BLaER1 (cell line): ENCODE data around the gene CHIC2.

Source experiments
- H3K27ac ChIP-seq: shearing (Covaris generic); formaldehyde crosslinking; 2 replicates; pipeline ENCODE4 v1.8.1; 2022
- H3K27me3 ChIP-seq: shearing (Covaris generic); formaldehyde crosslinking; 2 replicates; pipeline ENCODE4 v1.8.1; 2022
- H3K36me3 ChIP-seq: shearing (Covaris generic); formaldehyde crosslinking; 2 replicates; pipeline ENCODE4 v1.8.1; 2022
- H3K4me1 ChIP-seq: shearing (Covaris generic); formaldehyde crosslinking; 2 replicates; pipeline ENCODE4 v1.8.1; 2022
- H3K4me2 ChIP-seq: shearing (Covaris generic); formaldehyde crosslinking; 2 replicates; pipeline ENCODE4 v1.8.1; 2022
- H3K4me3 ChIP-seq: shearing (Covaris generic); formaldehyde crosslinking; 2 replicates; pipeline ENCODE4 v1.8.1; 2022
- H3K9ac ChIP-seq: shearing (Covaris generic); formaldehyde crosslinking; 2 replicates; pipeline ENCODE4 v1.8.1; 2022
- H3K9me3 ChIP-seq: shearing (Covaris generic); formaldehyde crosslinking; 2 replicates; pipeline ENCODE4 v1.8.1; 2022
- H4K20me1 ChIP-seq: shearing (Covaris generic); formaldehyde crosslinking; 2 replicates; pipeline ENCODE4 v1.8.1; 2022
- Cebpa-rat ChIP-seq: shearing (Covaris generic); IDR thresholded peaks from 2 replicates; pipeline ENCODE4 v1.8.1; 2022

The CHIC2 gene

DNA sequence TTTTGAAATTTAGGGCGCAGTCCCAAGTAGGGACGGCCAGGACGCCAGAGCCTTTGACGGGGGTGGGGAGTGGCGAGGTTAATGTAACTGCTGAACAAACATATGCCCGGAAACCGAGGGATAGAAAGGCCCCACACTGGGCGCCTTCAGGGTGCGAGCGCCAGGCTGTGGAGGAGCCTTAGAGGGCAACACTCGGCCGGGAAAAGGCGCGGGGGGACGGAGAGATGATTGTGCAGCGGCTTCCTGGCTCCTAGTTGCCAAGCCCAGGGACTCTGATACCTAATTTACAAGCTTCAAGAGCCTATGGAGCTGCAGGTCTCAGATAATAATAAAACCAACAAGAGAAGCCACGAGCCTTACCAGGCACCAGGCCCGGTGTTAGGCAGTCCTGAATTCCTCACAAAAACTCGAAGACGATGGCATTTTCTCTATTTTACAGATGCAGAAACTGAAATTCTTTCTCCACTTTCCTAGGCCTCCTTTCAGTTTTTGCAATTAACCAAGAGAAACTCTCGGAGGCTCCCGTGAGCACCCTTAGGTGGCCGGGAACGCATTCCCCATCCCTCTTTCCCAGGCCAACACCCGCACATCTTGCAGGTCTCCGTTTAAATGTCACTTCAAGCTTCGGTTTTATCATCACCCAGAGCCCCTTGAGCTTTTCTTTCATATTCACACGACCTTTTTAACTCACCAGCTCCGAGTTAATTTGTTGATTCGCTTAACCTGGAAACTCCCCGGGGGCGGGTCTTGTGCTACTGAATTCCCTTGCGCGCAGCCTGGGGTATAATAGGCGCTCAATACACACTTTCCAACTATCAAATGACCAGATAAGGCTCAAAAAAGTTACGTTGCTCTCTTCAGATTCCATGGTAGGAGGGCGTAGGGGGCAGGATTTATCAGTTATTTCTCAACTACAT lies 29.2 kb upstream of the CHIC2 start:
- H3K9ac ChIP-seq = no peak overlapping the region
- H3K4me1 ChIP-seq = no peaks in the 10 kb centered on the region
- no peak overlapping the region for H3K27ac ChIP-seq
- no peaks in the 10 kb centered on the region for H3K36me3 ChIP-seq
- H3K27me3 ChIP-seq = peaks cover 81% of the 10 kb centered on the region
- H3K4me3 ChIP-seq = no peak overlapping the region
- H3K4me2 ChIP-seq = no peak overlapping the region
- TF ChIP-seq Cebpa-rat = no peak
- peaks cover 7% of the 10 kb centered on the region; the same call in 1 of the 2 replicates for H4K20me1 ChIP-seq
- H3K9me3 ChIP-seq = peaks cover 34% of the 10 kb centered on the region

DNA sequence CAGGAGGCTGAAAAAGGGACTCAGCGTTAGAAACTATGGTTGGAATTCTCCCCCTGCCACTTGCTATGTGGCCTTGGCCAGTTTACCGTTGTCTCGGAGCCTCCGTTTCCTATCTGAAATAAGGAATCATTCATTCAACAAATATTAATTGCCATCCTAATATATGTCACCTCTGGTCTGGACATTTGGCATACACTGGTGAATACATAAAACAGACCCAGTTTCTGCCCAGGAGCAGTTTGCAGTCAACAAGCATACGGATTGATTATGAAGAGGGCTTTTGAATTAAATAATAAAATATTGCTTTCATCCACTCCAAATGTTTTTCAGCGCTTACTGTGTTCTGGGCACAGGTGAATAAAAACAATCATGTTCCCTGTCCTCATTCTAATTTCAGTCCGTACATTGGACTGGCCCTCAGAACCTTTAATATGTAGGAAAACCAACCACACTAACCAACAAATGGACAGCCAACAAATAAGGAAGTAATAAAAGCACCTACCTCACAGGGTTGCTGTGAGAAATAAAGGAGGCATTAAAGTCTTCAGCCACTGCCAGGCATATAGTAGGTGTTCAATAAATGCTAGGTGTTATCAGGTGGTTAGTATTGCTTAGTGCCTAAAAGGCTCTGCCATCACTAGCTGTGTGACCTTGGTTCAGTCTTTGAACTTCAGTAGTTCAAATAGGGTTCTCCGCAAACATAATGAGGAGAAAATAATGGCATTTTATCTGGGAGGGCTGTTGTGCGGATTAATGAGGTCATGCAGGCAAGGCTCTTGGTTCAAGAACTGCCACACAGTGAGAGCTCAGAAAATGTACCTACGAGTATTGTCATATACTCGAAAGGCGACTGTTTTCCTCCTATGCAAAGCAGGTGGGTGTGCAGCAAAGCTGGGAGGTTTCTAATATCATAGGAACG lies 28.3 kb upstream of the CHIC2 start:
- no peak overlapping the region for H3K4me2 ChIP-seq
- no peak overlapping the region for H3K27ac ChIP-seq
- no peak overlapping the region for H3K9ac ChIP-seq
- H3K9me3 ChIP-seq = peaks cover 34% of the 10 kb centered on the region
- no peaks in the 10 kb centered on the region; the same call in 1 of the 2 replicates for H4K20me1 ChIP-seq
- H3K4me1 ChIP-seq = no peaks in the 10 kb centered on the region
- no peak overlapping the region for H3K4me3 ChIP-seq
- H3K27me3 ChIP-seq = peaks cover 72% of the 10 kb centered on the region
- H3K36me3 ChIP-seq = no peaks in the 10 kb centered on the region
- no peak for TF ChIP-seq Cebpa-rat

- Histone ChIP-seq H3K36me3 (no peaks in the 10 kb centered on the region), H3K4me2 (no peak overlapping the region), H3K27me3 (peaks cover 64% of the 10 kb centered on the region), H3K4me3 (no peak overlapping the region), H3K9me3 (peaks cover 34% of the 10 kb centered on the region), H3K4me1 (no peaks in the 10 kb centered on the region), H3K27ac (no peak overlapping the region), H3K9ac (no peak overlapping the region), H4K20me1 (no peaks in the 10 kb centered on the region; the same call in 1 of the 2 replicates)
- no peak for TF ChIP-seq Cebpa-rat
These were observed 27.4 kb upstream of the CHIC2 start for GRCh38 chr4:54091637-54092404.

- H3K9ac ChIP-seq = no peak overlapping the region
- H3K36me3 ChIP-seq = no peaks in the 10 kb centered on the region
- TF ChIP-seq Cebpa-rat = no peak
- no peak overlapping the region for H3K4me3 ChIP-seq
- H3K27ac ChIP-seq = no peak overlapping the region
- peaks cover 56% of the 10 kb centered on the region for H3K27me3 ChIP-seq
- H3K9me3 ChIP-seq = peaks cover 34% of the 10 kb centered on the region
- H3K4me1 ChIP-seq = no peaks in the 10 kb centered on the region
- no peaks in the 10 kb centered on the region for H4K20me1 ChIP-seq
- H3K4me2 ChIP-seq = no peak overlapping the region
These were observed 26.6 kb upstream of the CHIC2 start for GRCh38 chr4:54090804-54091623.

- peaks cover 50% of the 10 kb centered on the region for H3K27me3 ChIP-seq
- no peaks in the 10 kb centered on the region for H4K20me1 ChIP-seq
- H3K4me2 ChIP-seq = no peak overlapping the region
- no peak overlapping the region for H3K4me3 ChIP-seq
- peaks cover 34% of the 10 kb centered on the region for H3K9me3 ChIP-seq
- no peak overlapping the region for H3K9ac ChIP-seq
- no peaks in the 10 kb centered on the region for H3K36me3 ChIP-seq
- no peak overlapping the region for H3K27ac ChIP-seq
- H3K4me1 ChIP-seq = no peaks in the 10 kb centered on the region
- TF ChIP-seq Cebpa-rat = no peak
These were observed 26.0 kb upstream of the CHIC2 start for GRCh38 chr4:54090404-54090803.

DNA sequence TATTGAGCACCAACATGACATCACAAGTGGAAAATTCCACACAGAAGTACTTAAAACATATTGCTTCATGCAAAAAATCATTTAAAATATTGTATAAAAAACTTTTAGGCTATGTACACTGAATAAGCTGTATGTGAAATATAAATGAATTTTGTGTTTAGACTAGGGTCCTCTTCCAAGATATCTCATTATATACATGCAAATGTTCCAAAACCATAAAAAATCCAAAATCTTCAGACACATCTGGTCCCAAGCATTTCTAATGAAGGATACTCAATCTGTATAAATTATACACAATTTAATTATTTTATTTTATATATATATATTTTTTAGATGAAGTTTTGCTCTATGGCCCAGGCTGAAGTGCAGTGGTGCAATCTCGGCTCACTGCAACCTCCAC lies 25.5 kb upstream of the CHIC2 start:
- Histone ChIP-seq H3K36me3 (no peaks in the 10 kb centered on the region), H3K4me1 (no peaks in the 10 kb centered on the region), H3K27ac (no peak overlapping the region), H3K9me3 (peaks cover 34% of the 10 kb centered on the region), H3K9ac (no peak overlapping the region), H3K4me3 (no peak overlapping the region), H3K4me2 (no peak overlapping the region), H3K27me3 (peaks cover 44% of the 10 kb centered on the region), H4K20me1 (no peaks in the 10 kb centered on the region)
- no peak for TF ChIP-seq Cebpa-rat

GRCh38 chr4:54085284-54085683 lies 20.9 kb upstream of the CHIC2 start:
- H4K20me1 ChIP-seq = no peaks in the 10 kb centered on the region
- no peak for TF ChIP-seq Cebpa-rat
- no peaks in the 10 kb centered on the region for H3K9me3 ChIP-seq
- H3K27ac ChIP-seq = no peak overlapping the region
- no peak overlapping the region for H3K9ac ChIP-seq
- H3K27me3 ChIP-seq = no peaks in the 10 kb centered on the region; the same call in 1 of the 2 replicates
- H3K4me2 ChIP-seq = no peak overlapping the region
- no peak overlapping the region for H3K4me3 ChIP-seq
- H3K36me3 ChIP-seq = no peaks in the 10 kb centered on the region
- no peaks in the 10 kb centered on the region for H3K4me1 ChIP-seq

DNA sequence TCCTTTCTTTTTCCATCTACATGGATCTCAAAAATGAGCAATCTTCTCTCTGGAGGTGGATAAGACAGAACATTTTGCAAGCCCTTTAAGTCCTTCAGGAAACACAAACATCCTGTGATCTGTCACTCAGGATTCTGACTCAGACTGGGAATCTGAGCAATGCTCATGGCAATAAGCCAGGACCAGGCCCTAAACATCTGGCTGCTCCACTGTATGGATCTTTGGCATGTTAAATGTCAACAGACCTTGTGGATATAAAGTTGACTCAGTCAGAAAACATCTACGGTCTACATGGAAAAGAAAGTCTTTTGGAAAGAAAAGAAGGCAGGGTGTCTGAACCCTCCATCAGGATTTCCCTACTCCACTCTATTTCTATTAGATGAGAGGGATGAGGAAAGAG lies 17.8 kb upstream of the CHIC2 start:
- H3K4me1 ChIP-seq = no peaks in the 10 kb centered on the region
- no peaks in the 10 kb centered on the region for H3K9me3 ChIP-seq
- H3K36me3 ChIP-seq = no peaks in the 10 kb centered on the region
- H3K27me3 ChIP-seq = no peaks in the 10 kb centered on the region; the same call in 1 of the 2 replicates
- H3K4me3 ChIP-seq = no peak overlapping the region
- TF ChIP-seq Cebpa-rat = no peak
- no peak overlapping the region for H3K27ac ChIP-seq
- no peak overlapping the region for H3K9ac ChIP-seq
- no peak overlapping the region for H3K4me2 ChIP-seq
- H4K20me1 ChIP-seq = no peaks in the 10 kb centered on the region

- Histone ChIP-seq H3K4me2 (no peak overlapping the region), H3K36me3 (no peaks in the 10 kb centered on the region), H3K4me3 (no peak overlapping the region), H3K27me3 (no peaks in the 10 kb centered on the region), H3K27ac (no peak overlapping the region), H4K20me1 (no peaks in the 10 kb centered on the region), H3K9me3 (no peaks in the 10 kb centered on the region), H3K4me1 (no peaks in the 10 kb centered on the region), H3K9ac (no peak overlapping the region)
- TF ChIP-seq Cebpa-rat = no peak
These were observed 13.4 kb upstream of the CHIC2 start for GRCh38 chr4:54077812-54078211.
